SKM-1 treated with dmso at 0.1 percent for 144 hours (cell line): Measurements from ENCODE around the gene SLC46A1.
"Not testable (repeated sequence)": the region's sequence is repeated elsewhere in the genome, so short reads cannot be mapped to it uniquely, and the experiment has no call there.

ENCODE experiments used
- DNase-seq: peaks from one replicate; lab custom pipeline; 2025; ENCODE audit not compliant: unreplicated experiment; lab: John Stamatoyannopoulos, UW

Gene SLC46A1

GRCh38 chr17:28405632-28406472 is at the start of gene SLC46A1:
SLC46A1 (minus strand) TSS chr17:28406212; CDS start chr17:28406114, 98 bp downstream.
- no peak for DNase-seq

- DNase-seq: no peak
Observed at GRCh38 chr17:28449859-28450258, 43.8 kb upstream of the SLC46A1 start.

GRCh38 chr17:28447396-28447760 is 41.4 kb upstream of the SLC46A1 start:
- DNase-seq: no peak

GRCh38 chr17:28446716-28447395 is 40.8 kb upstream of the SLC46A1 start:
- no peak for DNase-seq

GRCh38 chr17:28443901-28444638 is 38.1 kb upstream of the SLC46A1 start:
- no peak for DNase-seq

- not testable (repeated sequence) for DNase-seq
Observed at GRCh38 chr17:28434326-28434725, 28.3 kb upstream of the SLC46A1 start.

- no peak for DNase-seq
Observed at GRCh38 chr17:28433721-28434120, 27.7 kb upstream of the SLC46A1 start.

- not testable (repeated sequence) for DNase-seq
Observed at GRCh38 chr17:28427982-28428381, 22.0 kb upstream of the SLC46A1 start.

- DNase-seq: no peak
Observed at GRCh38 chr17:28427371-28427770, 21.4 kb upstream of the SLC46A1 start.

- DNase-seq: no peak
Observed at GRCh38 chr17:28426081-28426519, 20.1 kb upstream of the SLC46A1 start.

- DNase-seq: no peak
Observed at GRCh38 chr17:28425206-28425605, 19.2 kb upstream of the SLC46A1 start.

- DNase-seq: no peak
Observed at GRCh38 chr17:28421787-28422305, 15.8 kb upstream of the SLC46A1 start.

- peak; percentile 75 for DNase-seq
Observed at GRCh38 chr17:28416703-28417311, 10.8 kb upstream of the SLC46A1 start.

- no peak for DNase-seq
Observed at GRCh38 chr17:28415886-28416285, 9.9 kb upstream of the SLC46A1 start.

GRCh38 chr17:28413804-28414203 is 7.8 kb upstream of the SLC46A1 start:
- DNase-seq: no peak

GRCh38 chr17:28412099-28412498 is 6.1 kb upstream of the SLC46A1 start:
- DNase-seq: no peak

- DNase-seq: no peak
Observed at GRCh38 chr17:28407974-28408306, 1.9 kb upstream of the SLC46A1 start.

GRCh38 chr17:28407130-28407973 is 1.3 kb upstream of the SLC46A1 start:
- no peak for DNase-seq

- no peak for DNase-seq
Observed at GRCh38 chr17:28406473-28406814, 432 bp upstream of the SLC46A1 start.

GRCh38 chr17:28404812-28405570 is 1.0 kb downstream of the SLC46A1 start:
- DNase-seq: no peak
